Small intestine (tissue), 7 donors: Measurements from ENCODE around the gene DISP2. TPM values are rescaled to one million over a fixed set of nuclear protein-coding genes. Genes with fewer than 3 reads are reported as not detected.

ENCODE experiments used
- DNase-seq, 2 donors: peaks; one replicate each; pipeline versions ENCODE4 v3.0.0 to v3.0.0-alpha.2; 2013
- FAIRE-seq: peaks from 2 replicates; lab custom pipeline; 2012; peaks lifted over from hg19 to GRCh38; lab: Jason Lieb, UNC
- H3K27ac ChIP-seq, 3 donors: one replicate each; pipeline ENCODE4 v1.5.1; 2013; ENCODE audit warnings: low read length in 2 of 3, mild to moderate bottlenecking in 2 of 3, control low read depth in 1 of 3, inconsistent platforms in 1 of 3, low read depth in 1 of 3, moderate library complexity in 1 of 3
- H3K27me3 ChIP-seq, 3 donors: one replicate each; pipeline ENCODE4 v1.6.1; 2013; ENCODE audit warnings: low read length in 3 of 3, inconsistent platforms in 1 of 3; ENCODE audit not compliant: control insufficient read depth in 3 of 3, insufficient read depth in 3 of 3
- H3K36me3 ChIP-seq, 3 donors: one replicate each; pipeline ENCODE4 v1.6.1; 2013; ENCODE audit warnings: low read length in 3 of 3, inconsistent platforms in 1 of 3, low read depth in 1 of 3, mild to moderate bottlenecking in 1 of 3, moderate library complexity in 1 of 3; ENCODE audit not compliant: control insufficient read depth in 3 of 3, insufficient read depth in 2 of 3
- H3K4me1 ChIP-seq, 3 donors: one replicate each; pipeline ENCODE4 v1.6.1; 2013; ENCODE audit warnings: low read length in 2 of 3, inconsistent platforms in 1 of 3, low read depth in 1 of 3, mild to moderate bottlenecking in 1 of 3, moderate library complexity in 1 of 3; ENCODE audit not compliant: control insufficient read depth in 3 of 3, insufficient read depth in 2 of 3
- H3K4me3 ChIP-seq, 3 donors: one replicate each; pipeline ENCODE4 v1.5.1; 2013; ENCODE audit warnings: low read length in 3 of 3, control low read depth in 1 of 3, inconsistent platforms in 1 of 3, low read depth in 1 of 3, mild to moderate bottlenecking in 1 of 3, moderate library complexity in 1 of 3
- H3K9me3 ChIP-seq, 2 donors: one replicate each; pipeline ENCODE4 v1.6.1; 2013; ENCODE audit warnings: low read depth in 1 of 2, low read length in 1 of 2; ENCODE audit not compliant: control insufficient read depth in 2 of 2, insufficient read depth in 1 of 2
- whole genome bisulfite sequencing, 3 donors: extraction: QIAGEN DNeasy Blood & Tissue Kit; methylation state at CpG; one replicate each; pipeline ENCODE4 v1.1.7; 2013; 5-methylcytosine and 5-hydroxymethylcytosine counted together
- polyA plus RNA-seq, 4 donors: library from polyadenylated mRNA; stranded (reverse) in 3 of 4; unstranded in 1 of 4; fragments of 200-250 nt in 3 of 4; fragments of 120-200 nt in 1 of 4; gene quantifications; one replicate each; pipeline versions ENCODE4 v1.2.1 to v1.2.3, GENCODE V29; 2013
- donor health status: healthy with polysubstance abuse.
- donor health status: control.
- donor health status: control.
- donor health status: Bipolar disorder and iron deficiency.
- donor health status: healthy.

Gene DISP2
- polyA plus RNA-seq, 4 donors = 2.2 to 12.2 (median 5.1) TPM

DNA sequence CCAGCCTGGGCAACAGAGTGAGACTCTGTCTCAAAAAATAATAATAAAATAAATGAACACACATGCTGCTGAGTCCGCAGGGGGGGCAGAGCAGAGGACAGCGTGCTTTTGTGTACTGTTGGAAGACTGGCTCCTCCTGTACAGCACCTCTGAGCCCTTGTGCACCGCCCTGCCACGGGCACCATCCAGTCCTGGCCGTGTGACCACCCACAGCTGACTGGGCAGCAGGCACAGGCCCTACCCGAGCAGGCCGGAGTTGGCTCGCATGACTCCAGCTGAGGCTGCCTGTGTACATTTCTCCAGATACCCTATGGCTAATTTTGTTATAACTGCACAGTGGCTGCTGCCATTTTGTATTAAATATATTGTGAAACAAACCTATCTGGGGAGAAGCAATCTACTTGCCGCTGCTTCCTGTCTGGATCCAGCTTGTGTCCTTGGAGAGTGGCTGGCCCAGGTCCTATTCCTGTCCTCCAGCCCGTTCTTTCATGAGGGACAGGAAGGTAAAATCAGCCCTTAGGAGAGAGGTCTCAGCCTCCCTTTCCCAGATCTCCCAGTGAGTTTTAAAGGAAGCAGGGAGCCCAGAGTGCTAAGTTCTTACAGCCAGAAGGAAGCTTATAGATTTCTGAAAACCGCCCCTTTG lies 62.2 kb downstream of the DISP2 start:
- H3K27me3 ChIP-seq = peaks cover 0 to 4% (median 0%) of the 10 kb centered on the region in 3 donors
- H3K4me3 ChIP-seq = no peak overlapping the region
- 49 to 77% (median 55%) methylated on average over 11 of the region's 11 CpGs for WGBS, 3 donors
- DNase-seq (peak in 1 of 2 donors; percentile 30), FAIRE-seq (no peak)
- peaks cover 0 to 29% (median 2%) of the 10 kb centered on the region in 3 donors for H3K36me3 ChIP-seq
- H3K27ac ChIP-seq = peak overlapping the region in 1 of 3 donors; percentile 66
- H3K9me3 ChIP-seq = no peaks in the 10 kb centered on the region
- peaks cover 0 to 4% (median 0%) of the 10 kb centered on the region in 3 donors for H3K4me1 ChIP-seq

GRCh38 chr15:40420793-40421192 lies 62.8 kb downstream of the DISP2 start:
- H3K36me3 ChIP-seq = peaks cover 0 to 28% (median 0%) of the 10 kb centered on the region in 3 donors
- no peaks in the 10 kb centered on the region for H3K9me3 ChIP-seq
- H3K27me3 ChIP-seq = peaks cover 0 to 4% (median 0%) of the 10 kb centered on the region in 3 donors
- no peak for FAIRE-seq
- H3K4me3 ChIP-seq = no peak overlapping the region
- H3K4me1 ChIP-seq = peaks cover 0 to 4% (median 0%) of the 10 kb centered on the region in 3 donors
- H3K27ac ChIP-seq = peak overlapping the region in 1 of 3 donors; percentile 66
- 8 to 53% (median 33%) methylated on average over 3 of the region's 3 CpGs for WGBS, 3 donors
- DNase-seq = peak in 1 of 2 donors; percentile 90

- Histone ChIP-seq H3K27me3 (peaks cover 0 to 4% (median 0%) of the 10 kb centered on the region in 3 donors), H3K27ac (peak overlapping the region in 1 of 3 donors; percentile 66), H3K9me3 (no peaks in the 10 kb centered on the region), H3K4me1 (peaks cover 0 to 4% (median 0%) of the 10 kb centered on the region in 3 donors), H3K4me3 (no peak overlapping the region), H3K36me3 (peaks cover 0 to 21% (median 0%) of the 10 kb centered on the region in 3 donors)
- 5 to 12% (median 9%) methylated on average over 31 of the region's 31 CpGs for WGBS, 3 donors
- FAIRE-seq (no peak), DNase-seq (peak; percentile 73 to 87)
Observed at GRCh38 chr15:40421246-40422157, 63.5 kb downstream of the DISP2 start.

DNA sequence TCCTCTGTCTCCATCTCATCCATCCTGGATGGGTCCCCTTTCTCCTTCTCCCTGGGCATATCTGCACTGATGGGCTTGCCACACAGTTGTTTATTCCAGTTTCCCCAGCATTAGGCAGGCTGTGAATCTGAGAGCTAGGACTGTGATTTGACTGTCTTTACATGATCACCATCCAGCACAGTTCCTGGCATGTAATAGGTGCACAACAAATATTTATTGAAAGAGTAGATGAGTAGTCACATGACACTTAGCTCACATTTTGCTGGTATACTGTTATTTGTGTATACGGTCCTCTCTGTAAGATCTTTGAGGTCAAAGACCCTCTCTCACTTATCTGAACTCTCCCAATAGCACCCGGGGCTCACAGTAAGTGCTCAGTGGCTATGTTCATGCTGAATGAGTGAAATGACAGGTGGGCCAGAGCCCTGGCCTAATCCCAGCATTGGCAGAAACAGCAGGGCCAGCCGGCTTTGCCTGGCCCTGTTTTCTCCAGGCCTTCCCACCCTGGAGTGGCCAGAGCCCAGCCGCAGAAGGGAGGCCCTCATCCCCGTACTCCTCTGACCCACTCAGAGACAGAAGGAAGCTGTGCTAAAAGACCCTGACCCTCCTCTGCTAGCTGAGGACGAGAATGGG lies 66.6 kb downstream of the DISP2 start:
- Histone ChIP-seq H3K4me3 (no peak overlapping the region), H3K27ac (no peak overlapping the region), H3K27me3 (peaks cover 0 to 4% (median 0%) of the 10 kb centered on the region in 3 donors), H3K9me3 (no peaks in the 10 kb centered on the region), H3K36me3 (peaks cover 0 to 10% (median 0%) of the 10 kb centered on the region in 3 donors), H3K4me1 (peaks cover 0 to 4% (median 0%) of the 10 kb centered on the region in 3 donors)
- no peak for FAIRE-seq
- no peak for DNase-seq
- 85 to 89% (median 88%) methylated on average over 6 of the region's 6 CpGs for WGBS, 3 donors

GRCh38 chr15:40425681-40426080 lies 67.7 kb downstream of the DISP2 start:
- Histone ChIP-seq H3K36me3 (peaks cover 0 to 4% (median 0%) of the 10 kb centered on the region in 3 donors), H3K4me1 (peaks cover 0 to 6% (median 0%) of the 10 kb centered on the region in 3 donors), H3K27me3 (peaks cover 0 to 4% (median 0%) of the 10 kb centered on the region in 3 donors), H3K27ac (no peak overlapping the region), H3K4me3 (no peak overlapping the region), H3K9me3 (no peaks in the 10 kb centered on the region)
- DNase-seq (no peak), FAIRE-seq (no peak)
- 93 to 97% (median 96%) methylated on average over 5 of the region's 5 CpGs for WGBS, 3 donors

DNA sequence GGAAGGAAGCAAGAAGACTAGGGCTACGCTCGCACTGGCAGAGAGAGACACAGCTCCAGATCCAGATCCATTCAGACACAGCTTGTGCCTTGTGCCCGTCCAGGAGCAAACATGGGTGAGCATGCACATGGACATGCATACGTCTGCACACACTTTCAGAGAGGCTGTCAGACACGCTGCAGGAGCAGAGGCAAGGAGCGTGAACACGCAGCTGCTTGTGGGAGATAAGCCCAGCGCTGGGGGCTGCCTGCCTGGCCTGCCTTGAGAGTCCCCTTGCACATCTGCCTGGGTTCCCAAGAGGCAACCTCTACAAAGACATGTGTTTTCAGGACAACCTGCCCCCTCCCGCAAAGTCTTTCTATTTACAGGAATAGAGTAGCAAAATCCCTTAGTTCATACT lies 69.2 kb downstream of the DISP2 start:
- 91 to 96% (median 94%) methylated on average over 9 of the region's 9 CpGs for WGBS, 3 donors
- FAIRE-seq (no peak), DNase-seq (no peak)
- no peak overlapping the region for H3K27ac ChIP-seq
- peaks cover 0 to 4% (median 0%) of the 10 kb centered on the region in 3 donors for H3K4me1 ChIP-seq
- H3K4me3 ChIP-seq = no peak overlapping the region
- no peaks in the 10 kb centered on the region for H3K9me3 ChIP-seq
- no peaks in the 10 kb centered on the region for H3K27me3 ChIP-seq
- H3K36me3 ChIP-seq = peaks cover 0 to 4% (median 0%) of the 10 kb centered on the region in 3 donors

GRCh38 chr15:40428185-40428584 lies 70.2 kb downstream of the DISP2 start:
- 53 to 83% (median 58%) methylated on average over 4 of the region's 4 CpGs for WGBS, 3 donors

More at GRCh38 chr15:40428185-40428584, 70.2 kb downstream of the DISP2 start:
- no peaks in the 10 kb centered on the region for H3K9me3 ChIP-seq
- H3K4me3 ChIP-seq = no peak overlapping the region
- H3K36me3 ChIP-seq = peaks cover 0 to 8% (median 0%) of the 10 kb centered on the region in 3 donors
- DNase-seq (no peak), FAIRE-seq (no peak)
- no peaks in the 10 kb centered on the region for H3K27me3 ChIP-seq
- peaks cover 0 to 4% (median 0%) of the 10 kb centered on the region in 3 donors for H3K4me1 ChIP-seq
- no peak overlapping the region for H3K27ac ChIP-seq
